ENCODE measurements around the gene ALG11. TPM values are rescaled to one million over a fixed set of nuclear protein-coding genes. Genes with fewer than 3 reads are reported as not detected.
"Not testable (repeated sequence)": the region's sequence is repeated elsewhere in the genome, so short reads cannot be mapped to it uniquely, and the experiment has no call there.

The ALG11 gene
- total RNA-seq, 1 donor from 2014 or later, result 22.7 TPM

- intact Hi-C loops (cut with micrococcal nuclease), result no loop called here
- Histone ChIP-seq H3K27me3 (ENCODE audit: low read depth) (no peaks in the 10 kb centered on the region), H3K4me1 (peaks cover 19% of the 10 kb centered on the region), H3K36me3 (peaks cover 3% of the 10 kb centered on the region), H3K27ac (replicated peaks) (no peak overlapping the region), H3K4me3 (no peak overlapping the region), H3K9me3 (replicated peaks) (no peaks in the 10 kb centered on the region)
- TF ChIP-seq CTCF (IDR thresholded peaks at IDR 0.05; ENCODE audit: borderline replicate concordance), result no peak
- no peak for DNase-seq
Observed at GRCh38 chr13:51978796-51979556, 33.2 kb upstream of the ALG11 start.

DNA sequence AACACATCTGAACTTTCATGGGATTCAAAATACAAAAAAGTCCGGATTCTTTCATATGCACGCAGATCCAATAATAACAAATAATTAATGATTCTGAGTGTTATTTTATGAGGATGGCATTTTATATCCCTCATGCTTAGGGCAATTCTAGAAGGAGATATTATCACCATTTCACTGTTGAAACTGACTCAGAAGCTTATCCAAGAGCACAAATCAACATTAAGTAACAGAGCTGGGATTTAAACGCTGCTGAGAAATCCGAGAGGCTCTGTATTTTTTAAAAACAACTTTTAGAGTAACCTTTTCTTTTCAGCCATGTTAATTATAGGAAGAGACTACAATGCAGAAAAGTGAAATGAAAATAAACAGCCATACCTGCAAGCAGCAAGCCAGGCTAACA, 31.3 kb upstream of the ALG11 start:
- Histone ChIP-seq H3K27me3 (ENCODE audit: low read depth) (no peaks in the 10 kb centered on the region), H3K4me3 (no peak overlapping the region), H3K36me3 (no peaks in the 10 kb centered on the region), H3K9me3 (replicated peaks) (peaks cover 9% of the 10 kb centered on the region), H3K27ac (replicated peaks) (no peak overlapping the region), H3K4me1 (peaks cover 19% of the 10 kb centered on the region)
- TF ChIP-seq CTCF (IDR thresholded peaks at IDR 0.05; ENCODE audit: borderline replicate concordance), result no peak
- DNase-seq, result no peak
- intact Hi-C loops (cut with micrococcal nuclease), result no loop called here

GRCh38 chr13:51981355-51981754, 30.8 kb upstream of the ALG11 start:
- no peak overlapping the region for H3K27ac ChIP-seq (replicated peaks)
- no peak for TF ChIP-seq CTCF (IDR thresholded peaks at IDR 0.05; ENCODE audit: borderline replicate concordance)

GRCh38 chr13:51983292-51983691, 28.9 kb upstream of the ALG11 start:
- peaks cover 19% of the 10 kb centered on the region for H3K4me1 ChIP-seq
- H3K27me3 ChIP-seq (ENCODE audit: low read depth); H3K9me3 ChIP-seq (replicated peaks); H3K27ac ChIP-seq (replicated peaks); intact Hi-C loops (cut with micrococcal nuclease); H3K36me3 ChIP-seq; DNase-seq; H3K4me3 ChIP-seq: not testable (repeated sequence)

More at GRCh38 chr13:51981355-51981754, 30.8 kb upstream of the ALG11 start:
- intact Hi-C loops (cut with micrococcal nuclease), result no loop called here
- Histone ChIP-seq H3K27me3 (ENCODE audit: low read depth) (no peaks in the 10 kb centered on the region), H3K4me3 (no peak overlapping the region), H3K4me1 (peaks cover 19% of the 10 kb centered on the region), H3K36me3 (no peaks in the 10 kb centered on the region), H3K9me3 (replicated peaks) (peaks cover 9% of the 10 kb centered on the region)
- DNase-seq, result no peak

DNA sequence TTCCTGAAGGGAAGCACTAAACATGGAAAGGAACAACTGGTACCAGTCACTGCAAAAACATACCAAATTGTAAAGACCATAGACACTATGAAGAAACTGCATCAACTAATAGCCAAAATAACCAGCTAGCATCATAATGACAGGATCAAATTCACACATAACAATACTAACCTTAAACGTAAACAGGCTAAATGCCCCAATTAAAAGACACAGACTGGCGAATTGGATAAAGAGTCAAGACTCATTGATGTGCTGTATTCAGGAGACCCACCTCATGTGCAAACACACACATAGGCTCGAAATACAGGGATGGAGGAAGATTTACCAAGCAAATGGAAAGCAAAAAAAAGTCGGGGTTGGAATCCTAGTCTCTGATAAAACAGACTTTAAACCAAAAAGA, 27.3 kb upstream of the ALG11 start:
- H3K27ac ChIP-seq (replicated peaks); intact Hi-C loops (cut with micrococcal nuclease): not testable (repeated sequence)

DNA sequence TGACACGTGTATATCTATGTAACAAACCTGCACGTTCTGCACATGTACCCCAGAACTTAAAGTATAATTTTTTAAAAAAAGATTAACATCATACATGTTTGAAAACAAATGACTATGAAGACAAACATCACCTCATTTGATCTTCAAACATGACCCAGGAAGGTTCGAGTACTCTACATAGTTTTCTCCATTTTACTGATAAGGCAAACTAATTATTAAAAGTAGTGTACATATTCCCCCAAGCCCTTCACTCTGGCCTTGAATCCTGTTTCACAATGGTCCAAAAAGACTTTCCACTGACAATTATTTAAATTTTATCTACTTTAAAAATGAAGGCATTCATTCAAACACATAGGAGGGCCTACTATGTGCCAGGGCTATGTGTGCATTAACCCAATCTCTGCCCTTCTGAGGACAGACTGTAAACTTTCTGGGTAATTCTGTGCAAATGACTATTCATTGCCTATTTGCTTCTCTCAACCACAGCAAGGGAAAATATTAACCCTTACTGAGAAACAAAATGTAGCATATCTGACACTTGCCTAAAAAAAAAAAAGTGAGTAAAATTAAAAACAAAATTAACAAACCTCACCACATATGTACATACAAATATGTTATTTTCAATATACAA, 23.1 kb upstream of the ALG11 start:
- no peaks in the 10 kb centered on the region for H3K4me1 ChIP-seq
- no peaks in the 10 kb centered on the region for H3K36me3 ChIP-seq
- intact Hi-C loops (cut with micrococcal nuclease), result no loop called here
- no peak for TF ChIP-seq CTCF (IDR thresholded peaks at IDR 0.05; ENCODE audit: borderline replicate concordance)
- peaks cover 9% of the 10 kb centered on the region for H3K9me3 ChIP-seq (replicated peaks)
- no peaks in the 10 kb centered on the region for H3K27me3 ChIP-seq (ENCODE audit: low read depth)
- H3K4me3 ChIP-seq, result no peak overlapping the region
- H3K27ac ChIP-seq (replicated peaks), result no peak overlapping the region
- no peak for DNase-seq

More for the DNA sequence above, 27.3 kb upstream of the ALG11 start:
- H3K4me3 ChIP-seq; H3K9me3 ChIP-seq (replicated peaks); H3K36me3 ChIP-seq; H3K27me3 ChIP-seq (ENCODE audit: low read depth); DNase-seq: not testable (repeated sequence)
- peaks cover 11% of the 10 kb centered on the region for H3K4me1 ChIP-seq
